HG03442 (cell line): ENCODE data around the gene TGM6.

Experiments
- ATAC-seq: cut with Tn5 transposase; IDR thresholded peaks from one replicate; pipeline ENCODE4 v1.9.1; 2021; ENCODE audit warnings: mild to moderate bottlenecking, moderate library complexity; ENCODE audit not compliant: unreplicated experiment

The TGM6 gene

DNA sequence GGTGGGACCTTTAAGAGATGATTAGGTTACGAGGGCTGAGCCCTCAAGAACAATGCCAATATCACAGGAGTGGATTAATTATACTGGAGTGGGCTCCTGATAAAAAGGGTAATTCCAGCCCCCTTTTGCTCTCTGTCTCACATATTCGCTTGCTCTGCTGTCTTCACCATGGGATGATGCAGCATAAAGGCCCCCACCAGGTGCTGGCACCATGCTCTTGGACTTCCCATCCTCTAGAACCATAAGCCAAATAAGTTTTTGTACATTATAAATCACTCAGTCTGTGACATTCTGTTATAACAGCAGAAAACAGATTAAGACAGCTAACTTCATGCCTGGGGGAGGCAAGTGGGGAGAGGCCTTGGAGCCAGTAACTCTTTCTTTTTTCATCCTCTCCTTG lies 99.7 kb downstream of the TGM6 start:
- no peak for ATAC-seq
